Esophagus mucosa (tissue), 1 donor: Measurements from ENCODE around the gene RAB31. TPM values are rescaled to one million over a fixed set of nuclear protein-coding genes. Genes with fewer than 3 reads are reported as not detected.

ENCODE experiments used
- ATAC-seq: fragments of 200-7000 bp; cut with Tn5 transposase; one replicate; pipeline ENCODE4 v1.9.1; 2020
- total RNA-seq: library from RNA; stranded (reverse); gene quantifications from one replicate; pipeline ENCODE4 v1.2.4, GENCODE V29; 2023
- donor health status: DM: yes; HTN: yes; CAD: no.

The RAB31 gene
- total RNA-seq, 1 donor from 2014 or later = 50.0 TPM

GRCh38 chr18:9738266-9738969 is 30.3 kb downstream of the RAB31 start:
- ATAC-seq = no peak

GRCh38 chr18:9739516-9739915 is 31.4 kb downstream of the RAB31 start:
- no peak for ATAC-seq

- peak; percentile 77 for ATAC-seq
Measured at GRCh38 chr18:9740071-9740470, 32.0 kb downstream of the RAB31 start.

GRCh38 chr18:9741406-9741792 is 33.3 kb downstream of the RAB31 start:
- ATAC-seq = no peak

- peak; percentile 8 for ATAC-seq
Measured at GRCh38 chr18:9741793-9742523, 33.9 kb downstream of the RAB31 start.

GRCh38 chr18:9742524-9743131 is 34.5 kb downstream of the RAB31 start:
- ATAC-seq = no peak

- ATAC-seq = peak; percentile 84
Measured at GRCh38 chr18:9743200-9744016, 35.3 kb downstream of the RAB31 start.

- no peak for ATAC-seq
Measured at GRCh38 chr18:9746958-9747357, 38.9 kb downstream of the RAB31 start.

- ATAC-seq = no peak
Measured at GRCh38 chr18:9749611-9750010, 41.5 kb downstream of the RAB31 start.

- ATAC-seq = no peak
Measured at GRCh38 chr18:9750112-9750511, 42.0 kb downstream of the RAB31 start.

GRCh38 chr18:9750606-9751304 is 42.7 kb downstream of the RAB31 start:
- no peak for ATAC-seq

GRCh38 chr18:9751371-9752031 is 43.4 kb downstream of the RAB31 start:
- ATAC-seq = no peak

- ATAC-seq = peak; percentile 42
Measured at GRCh38 chr18:9753846-9754245, 45.7 kb downstream of the RAB31 start.

GRCh38 chr18:9755110-9755509 is 47.0 kb downstream of the RAB31 start:
- ATAC-seq = no peak

- ATAC-seq = no peak
Measured at GRCh38 chr18:9755615-9756014, 47.5 kb downstream of the RAB31 start.

GRCh38 chr18:9756271-9756932 is 48.3 kb downstream of the RAB31 start:
- no peak for ATAC-seq

- ATAC-seq = no peak
Measured at GRCh38 chr18:9756933-9757470, 48.9 kb downstream of the RAB31 start.

- ATAC-seq = no peak
Measured at GRCh38 chr18:9757827-9758621, 49.9 kb downstream of the RAB31 start.

- no peak for ATAC-seq
Measured at GRCh38 chr18:9758624-9759075, 50.5 kb downstream of the RAB31 start.

GRCh38 chr18:9760641-9761040 is 52.5 kb downstream of the RAB31 start:
- no peak for ATAC-seq
